Measurements from ENCODE around the gene MGA. TPM values are rescaled to one million over a fixed set of nuclear protein-coding genes. Genes with fewer than 3 reads are reported as not detected.
"Not testable (repeated sequence)": the region's sequence is repeated elsewhere in the genome, so short reads cannot be mapped to it uniquely, and the experiment has no call there.

Gene MGA
- total RNA-seq, 1 donor from 2014 or later: 25.0 TPM

GRCh38 chr15:41692049-41692448 lies 31.8 kb downstream of the MGA start:
- DNase-seq (no peak), ATAC-seq (ENCODE audit: poor library complexity) (peak; percentile 74)
- intact Hi-C loops (cut with DNase I): no loop called here

- no peak for DNase-seq
- no peak for ATAC-seq (ENCODE audit: poor library complexity)
- intact Hi-C loops (cut with DNase I): no loop called here
These were observed 33.6 kb downstream of the MGA start for GRCh38 chr15:41693757-41694156.

- intact Hi-C loops (cut with DNase I): no loop called here
- no peak for DNase-seq
- peak; percentile 47 for ATAC-seq (ENCODE audit: poor library complexity)
These were observed 35.7 kb downstream of the MGA start for GRCh38 chr15:41695750-41696436.

- intact Hi-C loops (cut with DNase I): no loop called here
- no peak for DNase-seq
- ATAC-seq (ENCODE audit: poor library complexity): no peak
These were observed 38.6 kb downstream of the MGA start for GRCh38 chr15:41698779-41699178.

- no peak for ATAC-seq (ENCODE audit: poor library complexity)
- intact Hi-C loops (cut with DNase I): no loop called here
- DNase-seq: no peak
These were observed 42.9 kb downstream of the MGA start for GRCh38 chr15:41703120-41703519.

- DNase-seq: no peak
- peak; percentile 62 for ATAC-seq (ENCODE audit: poor library complexity)
- intact Hi-C loops (cut with DNase I): no loop called here
These were observed 52.8 kb downstream of the MGA start for GRCh38 chr15:41713047-41713446.

- intact Hi-C loops (cut with DNase I): no loop called here
- peak; percentile 71 for ATAC-seq (ENCODE audit: poor library complexity)
- no peak for DNase-seq
These were observed 54.1 kb downstream of the MGA start for GRCh38 chr15:41714291-41714690.

- ATAC-seq (ENCODE audit: poor library complexity) (peak; percentile 45), DNase-seq (no peak)
- intact Hi-C loops (cut with DNase I): no loop called here
These were observed 56.7 kb downstream of the MGA start for GRCh38 chr15:41716864-41717263.

- ATAC-seq (ENCODE audit: poor library complexity) (peak; percentile 70), DNase-seq (no peak)
- intact Hi-C loops (cut with DNase I): no loop called here
These were observed 66.9 kb downstream of the MGA start for GRCh38 chr15:41727143-41727542.

- DNase-seq; intact Hi-C loops (cut with DNase I); ATAC-seq (ENCODE audit: poor library complexity): not testable (repeated sequence)
These were observed 67.9 kb downstream of the MGA start for GRCh38 chr15:41728061-41728460.

- DNase-seq (no peak), ATAC-seq (ENCODE audit: poor library complexity) (no peak)
- intact Hi-C loops (cut with DNase I): no loop called here
These were observed 70.3 kb downstream of the MGA start for GRCh38 chr15:41730543-41730942.

- intact Hi-C loops (cut with DNase I): no loop called here
- DNase-seq (no peak), ATAC-seq (ENCODE audit: poor library complexity) (no peak)
These were observed 72.3 kb downstream of the MGA start for GRCh38 chr15:41732483-41732882.

GRCh38 chr15:41734079-41734478 lies 73.9 kb downstream of the MGA start:
- DNase-seq (no peak), ATAC-seq (ENCODE audit: poor library complexity) (no peak)
- intact Hi-C loops (cut with DNase I): no loop called here

GRCh38 chr15:41735046-41735445 lies 74.8 kb downstream of the MGA start:
- no peak for ATAC-seq (ENCODE audit: poor library complexity)
- intact Hi-C loops (cut with DNase I): no loop called here
- no peak for DNase-seq

GRCh38 chr15:41735492-41735891 lies 75.3 kb downstream of the MGA start:
- intact Hi-C loops (cut with DNase I): not testable (repeated sequence)

GRCh38 chr15:41746802-41747201 lies 86.6 kb downstream of the MGA start:
- ATAC-seq (ENCODE audit: poor library complexity) (no peak), DNase-seq (no peak)
- intact Hi-C loops (cut with DNase I): no loop called here

More at GRCh38 chr15:41735492-41735891, 75.3 kb downstream of the MGA start:
- DNase-seq; ATAC-seq (ENCODE audit: poor library complexity): not testable (repeated sequence)

GRCh38 chr15:41756198-41756597 lies 96.0 kb downstream of the MGA start:
- no peak for DNase-seq
- no peak for ATAC-seq (ENCODE audit: poor library complexity)
- intact Hi-C loops (cut with DNase I): no loop called here

- intact Hi-C loops (cut with DNase I): no loop called here
- ATAC-seq (ENCODE audit: poor library complexity): peak; percentile 53
- DNase-seq: no peak
These were observed 112.6 kb downstream of the MGA start for GRCh38 chr15:41772720-41773331.

GRCh38 chr15:41773332-41773728 lies 113.1 kb downstream of the MGA start:
- no peak for ATAC-seq (ENCODE audit: poor library complexity)
- intact Hi-C loops (cut with DNase I): no loop called here
- DNase-seq: no peak

GRCh38 chr15:41773729-41774061 lies 113.5 kb downstream of the MGA start:
- ATAC-seq (ENCODE audit: poor library complexity) (no peak), DNase-seq (no peak)
- intact Hi-C loops (cut with DNase I): loop anchor here (1.0 kb wide), 1 partner anchor 38 kb away; no protein-coding TSS in a partner anchor

Measured in Right ventricle myocardium superior (tissue), 1 donor.